GM12891 (cell line): ENCODE data around the gene CPB2.

Experiments
- POLR2A ChIP-seq: IDR thresholded peaks from 2 replicates; pipeline ENCODE4 v1.6.1; 2011; ENCODE audit warnings: low read depth, low read length, control low read depth
- POLR2AphosphoS5 ChIP-seq: IDR thresholded peaks from 2 replicates; pipeline ENCODE4 v1.6.1; 2011; ENCODE audit warnings: low read depth, low read length, control low read depth

DNA sequence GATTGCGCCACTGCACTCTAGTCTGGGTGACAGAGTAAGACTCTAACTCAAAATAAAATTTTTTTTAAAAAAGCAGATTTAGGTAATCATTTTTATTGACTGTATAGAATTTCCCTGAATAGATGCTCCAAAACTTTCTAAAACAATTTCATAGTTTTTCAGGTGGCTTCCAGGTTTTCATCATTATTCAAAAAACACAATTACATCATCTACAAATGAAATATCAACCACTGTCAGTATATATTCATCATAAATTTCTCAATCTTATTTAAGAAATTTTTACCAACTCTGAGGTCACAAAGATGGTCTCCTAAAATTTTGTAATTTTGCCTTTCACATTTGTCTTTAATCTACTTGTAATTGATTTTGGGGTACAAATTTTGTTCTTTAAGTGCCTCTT, 100.3 kb downstream of the CPB2 start:
- no peak for TF ChIP-seq POLR2AphosphoS5
- TF ChIP-seq POLR2A: no peak
